ENCODE measurements around the gene UBE2L3. TPM values are rescaled to one million over a fixed set of nuclear protein-coding genes. Genes with fewer than 3 reads are reported as not detected.
A peak's percentile ranks its signal among the peaks of the same experiment; 100 is the strongest.
"Not testable (repeated sequence)": the region's sequence is repeated elsewhere in the genome, so short reads cannot be mapped to it uniquely, and the experiment has no call there.

The UBE2L3 gene
- total RNA-seq, 5 donors from 2014 or later (not counting 1 experiment from before 2014, with no cell fraction given), result 28.4 to 38.7 (median 34.3) TPM

GRCh38 chr22:21615731-21616130 lies 48.2 kb downstream of the UBE2L3 start:
- DNase-seq (no peak), ATAC-seq (replicated peaks in 1 of 4) (no peak)
- Histone ChIP-seq H3K27me3 (replicated peaks in 1 of 2; ENCODE audit: control insufficient read depth in 2 of 2, extremely low read depth in 1 of 2, insufficient read depth in 2 of 2, low read length in 1 of 2) (no peaks in the 10 kb centered on the region), H3K9me3 (no peaks in the 10 kb centered on the region), H3K4me1 (ENCODE audit: control insufficient read depth in 1 of 2, extremely low read depth in 1 of 2, insufficient read depth in 2 of 2, low read length in 2 of 2) (peaks cover 0 to 9% of the 10 kb centered on the region in 2 experiments), H3K27ac (ENCODE audit: low read length) (no peak overlapping the region), H3K4me3 (ENCODE audit: control insufficient read depth in 1 of 2, extremely low read depth in 1 of 2, low read length in 1 of 2) (no peak overlapping the region), H3K36me3 (ENCODE audit: control insufficient read depth in 2 of 2, extremely low read depth in 1 of 2, insufficient read depth in 1 of 2, low read length in 1 of 2) (peaks cover 0 to 47% of the 10 kb centered on the region in 2 donors)
- peak overlapping the region in 1 of 2 donors; percentile 11 for H3K27ac Mint-ChIP-seq
- H3K4me1 Mint-ChIP-seq, result peaks cover 26 to 39% (median 36%) of the 10 kb centered on the region in 3 donors
- no peak overlapping the region for H3K4me3 Mint-ChIP-seq
- no peaks in the 10 kb centered on the region for H3K9me3 Mint-ChIP-seq
- H3K27me3 Mint-ChIP-seq, result no peaks in the 10 kb centered on the region
- peaks cover 25% of the 10 kb centered on the region for H3K36me3 Mint-ChIP-seq
- ChIA-PET CTCF (no interaction called here), POLR2A (interaction anchor here in 1 of 2 donors (0.9 kb wide), 1 partner anchor 46 kb away, joined by 3 read pairs; no protein-coding TSS in a partner anchor)
- WGBS (ENCODE audit: insufficient coverage), result 100% methylated on average over 3 of the region's 4 CpGs

GRCh38 chr22:21617337-21617736 lies 49.8 kb downstream of the UBE2L3 start:
- ATAC-seq (replicated peaks in 1 of 4); H3K9me3 Mint-ChIP-seq; CTCF ChIA-PET; H3K4me3 ChIP-seq (ENCODE audit: control insufficient read depth in 1 of 2, extremely low read depth in 1 of 2, low read length in 1 of 2); H3K4me1 ChIP-seq (ENCODE audit: control insufficient read depth in 1 of 2, extremely low read depth in 1 of 2, insufficient read depth in 2 of 2, low read length in 2 of 2); DNase-seq; H3K27me3 ChIP-seq (replicated peaks in 1 of 2; ENCODE audit: control insufficient read depth in 2 of 2, extremely low read depth in 1 of 2, insufficient read depth in 2 of 2, low read length in 1 of 2); H3K27ac ChIP-seq (ENCODE audit: low read length); H3K9me3 ChIP-seq; H3K4me3 Mint-ChIP-seq; H3K27me3 Mint-ChIP-seq: not testable (repeated sequence)
- peaks cover 17% of the 10 kb centered on the region for H3K36me3 Mint-ChIP-seq
- POLR2A ChIA-PET, result interaction anchor here (0.5 to 0.6 kb wide), 2 partner anchors 13 to 16 kb away, joined by 3 to 14 read pairs; no protein-coding TSS in a partner anchor
- H3K36me3 ChIP-seq (ENCODE audit: control insufficient read depth in 2 of 2, extremely low read depth in 1 of 2, insufficient read depth in 1 of 2, low read length in 1 of 2), result peaks cover 0 to 43% of the 10 kb centered on the region in 2 donors
- H3K4me1 Mint-ChIP-seq, result peaks cover 19 to 35% (median 29%) of the 10 kb centered on the region in 3 donors
- H3K27ac Mint-ChIP-seq, result peak overlapping the region; percentile 19 to 49
- WGBS (ENCODE audit: insufficient coverage), result 100% methylated on average over 1 of the region's 6 CpGs

GRCh38 chr22:21621025-21621424 lies 53.5 kb downstream of the UBE2L3 start:
- DNase-seq, result no peak
- H3K27ac ChIP-seq (ENCODE audit: low read length), result no peak overlapping the region
- peaks cover 26 to 40% (median 38%) of the 10 kb centered on the region in 3 donors for H3K4me1 Mint-ChIP-seq
- ChIA-PET POLR2A (no interaction called here), CTCF (interaction anchor here in 1 of 2 donors (1.1 kb wide), 1 partner anchor 8 kb away, joined by 3 read pairs; no protein-coding TSS in a partner anchor)
- no CpG with 5 or more reads among the region's 3 CpGs for WGBS (ENCODE audit: insufficient coverage)
- no peaks in the 10 kb centered on the region for H3K9me3 ChIP-seq
- H3K36me3 Mint-ChIP-seq, result peaks cover 11% of the 10 kb centered on the region
- peak overlapping the region in 1 of 2 donors; percentile 23 for H3K27ac Mint-ChIP-seq
- H3K4me3 ChIP-seq (ENCODE audit: control insufficient read depth in 1 of 2, extremely low read depth in 1 of 2, low read length in 1 of 2), result no peak overlapping the region
- no peaks in the 10 kb centered on the region for H3K27me3 ChIP-seq (replicated peaks in 1 of 2; ENCODE audit: control insufficient read depth in 2 of 2, extremely low read depth in 1 of 2, insufficient read depth in 2 of 2, low read length in 1 of 2)
- peaks cover 0 to 17% of the 10 kb centered on the region in 2 experiments for H3K4me1 ChIP-seq (ENCODE audit: control insufficient read depth in 1 of 2, extremely low read depth in 1 of 2, insufficient read depth in 2 of 2, low read length in 2 of 2)
- no peaks in the 10 kb centered on the region for H3K9me3 Mint-ChIP-seq
- no peak for ATAC-seq (replicated peaks in 1 of 4)
- peaks cover 3 to 44% of the 10 kb centered on the region in 2 donors for H3K36me3 ChIP-seq (ENCODE audit: control insufficient read depth in 2 of 2, extremely low read depth in 1 of 2, insufficient read depth in 1 of 2, low read length in 1 of 2)
- H3K4me3 Mint-ChIP-seq, result no peak overlapping the region
- H3K27me3 Mint-ChIP-seq, result no peaks in the 10 kb centered on the region

GRCh38 chr22:21622011-21622918 lies 54.8 kb downstream of the UBE2L3 start:
- Histone ChIP-seq H3K27me3 (replicated peaks in 1 of 2; ENCODE audit: control insufficient read depth in 2 of 2, extremely low read depth in 1 of 2, insufficient read depth in 2 of 2, low read length in 1 of 2) (no peaks in the 10 kb centered on the region), H3K4me3 (ENCODE audit: control insufficient read depth in 1 of 2, extremely low read depth in 1 of 2, low read length in 1 of 2) (no peak overlapping the region), H3K9me3 (no peaks in the 10 kb centered on the region), H3K36me3 (ENCODE audit: control insufficient read depth in 2 of 2, extremely low read depth in 1 of 2, insufficient read depth in 1 of 2, low read length in 1 of 2) (peaks cover 3 to 52% of the 10 kb centered on the region in 2 donors), H3K27ac (ENCODE audit: low read length) (no peak overlapping the region), H3K4me1 (ENCODE audit: control insufficient read depth in 1 of 2, extremely low read depth in 1 of 2, insufficient read depth in 2 of 2, low read length in 2 of 2) (peaks cover 0 to 29% of the 10 kb centered on the region in 2 experiments)
- H3K27me3 Mint-ChIP-seq, result no peaks in the 10 kb centered on the region
- ChIA-PET POLR2A (no interaction called here), CTCF (interaction anchor here (0.5 to 1.5 kb wide), 3 partner anchors 20 to 42 kb away, joined by 4 to 8 read pairs (median 5); partner anchors contain the start of gene SDF2L1 (in 1 of the 2))
- no peak for ATAC-seq (replicated peaks in 1 of 4)
- DNase-seq, result no peak
- H3K9me3 Mint-ChIP-seq, result no peaks in the 10 kb centered on the region
- peaks cover 14% of the 10 kb centered on the region for H3K36me3 Mint-ChIP-seq
- H3K4me3 Mint-ChIP-seq, result no peak overlapping the region
- WGBS (ENCODE audit: insufficient coverage), result 93% methylated on average over 8 of the region's 17 CpGs
- H3K4me1 Mint-ChIP-seq, result peaks cover 35 to 47% (median 46%) of the 10 kb centered on the region in 3 donors
- H3K27ac Mint-ChIP-seq, result peak overlapping the region in 1 of 2 donors; percentile 31

GRCh38 chr22:21622919-21623647 lies 55.6 kb downstream of the UBE2L3 start:
- H3K4me1 Mint-ChIP-seq, result peaks cover 39 to 50% (median 49%) of the 10 kb centered on the region in 3 donors
- H3K27ac Mint-ChIP-seq, result peak overlapping the region in 1 of 2 donors; percentile 31
- H3K36me3 Mint-ChIP-seq, result peaks cover 14% of the 10 kb centered on the region
- Histone ChIP-seq H3K36me3 (ENCODE audit: control insufficient read depth in 2 of 2, extremely low read depth in 1 of 2, insufficient read depth in 1 of 2, low read length in 1 of 2) (peaks cover 3 to 60% of the 10 kb centered on the region in 2 donors), H3K4me3 (ENCODE audit: control insufficient read depth in 1 of 2, extremely low read depth in 1 of 2, low read length in 1 of 2) (no peak overlapping the region), H3K27me3 (replicated peaks in 1 of 2; ENCODE audit: control insufficient read depth in 2 of 2, extremely low read depth in 1 of 2, insufficient read depth in 2 of 2, low read length in 1 of 2) (no peaks in the 10 kb centered on the region), H3K4me1 (ENCODE audit: control insufficient read depth in 1 of 2, extremely low read depth in 1 of 2, insufficient read depth in 2 of 2, low read length in 2 of 2) (peaks cover 5 to 38% of the 10 kb centered on the region in 2 experiments), H3K27ac (ENCODE audit: low read length) (no peak overlapping the region), H3K9me3 (no peaks in the 10 kb centered on the region)
- 91% methylated on average over 6 of the region's 23 CpGs for WGBS (ENCODE audit: insufficient coverage)
- CTCF ChIA-PET, result interaction anchor here (0.5 to 1.5 kb wide), 3 partner anchors 20 to 60 kb away, joined by 4 to 5 read pairs (median 4); no protein-coding TSS in a partner anchor
- POLR2A ChIA-PET, result no interaction called here
- no peaks in the 10 kb centered on the region for H3K27me3 Mint-ChIP-seq
- no peak overlapping the region for H3K4me3 Mint-ChIP-seq
- no peaks in the 10 kb centered on the region for H3K9me3 Mint-ChIP-seq
- no peak for DNase-seq
- no peak for ATAC-seq (replicated peaks in 1 of 4)

GRCh38 chr22:21623648-21623970 lies 56.1 kb downstream of the UBE2L3 start:
- peaks cover 3 to 63% of the 10 kb centered on the region in 2 donors for H3K36me3 ChIP-seq (ENCODE audit: control insufficient read depth in 2 of 2, extremely low read depth in 1 of 2, insufficient read depth in 1 of 2, low read length in 1 of 2)
- H3K27ac ChIP-seq (ENCODE audit: low read length), result no peak overlapping the region
- H3K4me1 Mint-ChIP-seq, result peaks cover 42 to 54% (median 52%) of the 10 kb centered on the region in 3 donors
- H3K9me3 ChIP-seq, result no peaks in the 10 kb centered on the region
- no peak for DNase-seq
- peaks cover 7 to 43% of the 10 kb centered on the region in 2 experiments for H3K4me1 ChIP-seq (ENCODE audit: control insufficient read depth in 1 of 2, extremely low read depth in 1 of 2, insufficient read depth in 2 of 2, low read length in 2 of 2)
- WGBS (ENCODE audit: insufficient coverage), result 96% methylated on average over 4 of the region's 7 CpGs
- H3K9me3 Mint-ChIP-seq, result no peaks in the 10 kb centered on the region
- peak in 1 of 4 experiments; percentile 8 for ATAC-seq (replicated peaks in 1 of 4)
- ChIA-PET POLR2A (no interaction called here), CTCF (interaction anchor here in 1 of 2 donors (0.6 kb wide), 1 partner anchor 61 kb away, joined by 4 read pairs; no protein-coding TSS in a partner anchor)
- H3K4me3 ChIP-seq (ENCODE audit: control insufficient read depth in 1 of 2, extremely low read depth in 1 of 2, low read length in 1 of 2), result no peak overlapping the region
- H3K36me3 Mint-ChIP-seq, result peaks cover 18% of the 10 kb centered on the region
- H3K4me3 Mint-ChIP-seq, result no peak overlapping the region
- H3K27me3 Mint-ChIP-seq, result no peaks in the 10 kb centered on the region
- no peaks in the 10 kb centered on the region for H3K27me3 ChIP-seq (replicated peaks in 1 of 2; ENCODE audit: control insufficient read depth in 2 of 2, extremely low read depth in 1 of 2, insufficient read depth in 2 of 2, low read length in 1 of 2)
- no peak overlapping the region for H3K27ac Mint-ChIP-seq
